SHP77 treated with DMSO at 0.1 percent for 48 hours (cell line): Measurements from ENCODE around the gene DTX2.
"Not testable (repeated sequence)": the region's sequence is repeated elsewhere in the genome, so short reads cannot be mapped to it uniquely, and the experiment has no call there.

Experiments
- DNase-seq: peaks from one replicate; lab custom pipeline; 2025; lab: John Stamatoyannopoulos, UW

DTX2 gene

GRCh38 chr7:76443846-76444245 is 17.7 kb upstream of the DTX2 start:
- DNase-seq = not testable (repeated sequence)

DNA sequence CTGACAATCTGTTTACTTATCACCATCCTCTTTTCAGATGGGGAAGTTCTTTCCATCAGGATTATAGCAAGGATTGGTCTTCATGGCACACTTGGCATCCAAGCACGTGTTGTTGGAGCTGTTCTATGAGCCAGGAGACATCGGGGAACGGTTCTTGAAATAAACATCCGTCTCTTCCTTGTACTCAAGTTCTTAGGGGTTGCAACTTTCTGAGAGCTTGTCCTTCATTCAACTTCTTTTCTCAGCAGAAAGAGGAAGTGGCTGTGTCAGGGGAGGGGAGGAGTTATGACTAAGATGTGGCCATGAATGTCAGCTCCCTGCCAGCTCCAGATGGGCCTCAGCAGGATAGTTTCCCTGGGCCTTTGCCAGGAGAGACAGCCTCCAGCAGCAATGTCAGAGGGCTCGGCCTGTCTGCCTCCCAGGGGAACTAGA is 15.9 kb upstream of the DTX2 start:
- DNase-seq = not testable (repeated sequence)

- DNase-seq = not testable (repeated sequence)
Measured at GRCh38 chr7:76457017-76457416, 4.5 kb upstream of the DTX2 start.

- not testable (repeated sequence) for DNase-seq
Measured at GRCh38 chr7:76458504-76458903, 3.0 kb upstream of the DTX2 start.

DNA sequence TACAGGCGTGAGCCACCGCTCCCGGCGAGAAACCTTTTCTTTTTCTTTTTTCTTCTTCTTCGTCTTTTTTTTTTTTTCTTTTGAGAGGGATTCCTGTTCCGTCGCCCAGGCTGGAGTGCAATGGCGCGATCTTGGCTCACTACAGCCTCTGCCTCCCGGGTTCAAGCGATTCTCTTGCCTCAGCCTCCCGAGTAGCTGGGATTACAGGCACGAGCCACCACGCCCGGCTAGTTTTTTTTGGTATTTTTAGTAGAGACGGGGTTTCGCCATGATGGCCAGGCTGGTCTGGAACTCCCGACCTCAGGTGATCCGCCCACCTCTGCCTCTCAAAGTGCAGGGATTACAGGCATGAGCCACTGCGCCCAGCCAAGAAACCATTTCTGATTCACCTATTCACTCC is 742 bp upstream of the DTX2 start:
- not testable (repeated sequence) for DNase-seq

GRCh38 chr7:76462271-76462882 is 868 bp downstream of the DTX2 start:
- not testable (repeated sequence) for DNase-seq

DNA sequence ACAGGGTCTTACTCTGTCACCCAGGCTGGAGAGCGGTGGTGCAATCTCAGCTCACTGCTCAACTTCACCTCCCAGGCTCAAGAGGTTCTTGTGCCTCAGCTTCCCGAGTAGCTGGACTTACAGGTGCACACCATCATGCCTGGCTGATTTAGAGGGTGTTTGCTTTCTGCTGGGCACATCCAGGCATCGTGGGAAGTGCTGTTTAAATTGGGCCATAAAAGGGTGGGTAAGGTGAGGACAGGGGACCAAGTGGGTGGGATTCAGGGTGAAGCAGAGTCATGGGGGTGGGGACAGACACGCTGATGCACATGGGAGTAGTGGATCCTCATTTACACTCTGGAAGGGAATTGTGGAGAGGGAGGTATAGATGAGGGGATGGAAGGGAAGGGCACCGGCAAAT is 3.5 kb downstream of the DTX2 start:
- not testable (repeated sequence) for DNase-seq

DNA sequence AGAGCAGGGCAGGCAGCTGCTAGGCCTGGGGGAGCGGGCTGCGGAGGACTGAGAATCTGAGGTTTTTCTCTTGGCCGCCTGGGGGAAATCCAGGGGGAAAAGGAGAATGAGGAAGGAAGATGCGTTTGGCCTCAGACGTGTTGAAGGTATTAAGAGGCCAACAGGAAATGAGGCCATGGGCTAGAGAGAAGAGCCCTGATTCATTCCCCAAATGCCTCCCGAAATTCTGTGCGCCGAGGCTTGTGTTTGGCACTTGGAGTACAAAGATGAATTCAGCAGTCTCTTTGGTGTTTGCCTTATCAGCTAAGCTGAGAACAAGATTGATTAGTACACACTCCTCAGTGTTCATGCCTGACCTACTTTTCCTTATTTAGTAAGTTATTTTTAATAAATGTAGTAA is 4.4 kb downstream of the DTX2 start:
- DNase-seq = not testable (repeated sequence)

DNA sequence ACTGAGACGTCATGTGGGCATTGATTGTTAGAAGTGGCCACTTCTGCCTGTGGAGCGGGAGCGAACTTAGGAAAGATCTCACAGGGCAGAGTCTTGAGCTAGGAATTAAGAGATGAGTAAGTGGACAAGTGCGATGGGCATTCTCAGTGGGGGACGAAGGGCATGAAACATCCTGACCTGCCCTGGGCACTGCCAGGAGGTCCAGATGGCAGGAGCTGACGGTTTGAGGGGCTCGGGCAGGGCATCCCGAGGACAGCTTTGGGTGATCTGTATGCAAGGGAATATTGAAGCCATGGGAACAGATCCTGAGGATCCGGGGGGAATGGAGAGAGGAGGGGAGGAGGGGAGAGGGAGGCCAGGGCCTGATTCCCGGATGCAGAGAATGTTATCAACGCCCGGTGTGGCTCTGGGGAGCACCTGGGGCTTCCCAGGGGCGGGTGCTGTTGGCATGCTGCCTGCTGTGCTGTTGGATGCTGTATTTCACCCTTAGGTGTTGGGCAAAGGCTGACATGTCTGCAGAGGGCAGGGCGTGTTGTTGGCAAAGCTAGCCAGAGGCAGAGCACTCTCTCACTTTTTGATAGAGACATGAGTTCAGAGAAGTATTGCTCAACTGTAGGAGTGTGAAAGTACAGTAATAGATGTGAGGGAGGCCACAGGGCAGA is 6.4 kb downstream of the DTX2 start:
- DNase-seq = not testable (repeated sequence)

GRCh38 chr7:76471556-76472221 is 10.2 kb downstream of the DTX2 start:
- DNase-seq = not testable (repeated sequence)

GRCh38 chr7:76473097-76473496 is 11.6 kb downstream of the DTX2 start:
- not testable (repeated sequence) for DNase-seq

GRCh38 chr7:76476280-76476679 is 14.8 kb downstream of the DTX2 start:
- not testable (repeated sequence) for DNase-seq

GRCh38 chr7:76476742-76477474 is 15.4 kb downstream of the DTX2 start:
- not testable (repeated sequence) for DNase-seq

GRCh38 chr7:76479628-76480027 is 18.1 kb downstream of the DTX2 start:
- not testable (repeated sequence) for DNase-seq

GRCh38 chr7:76480403-76481253 is 19.1 kb downstream of the DTX2 start:
- not testable (repeated sequence) for DNase-seq

DNA sequence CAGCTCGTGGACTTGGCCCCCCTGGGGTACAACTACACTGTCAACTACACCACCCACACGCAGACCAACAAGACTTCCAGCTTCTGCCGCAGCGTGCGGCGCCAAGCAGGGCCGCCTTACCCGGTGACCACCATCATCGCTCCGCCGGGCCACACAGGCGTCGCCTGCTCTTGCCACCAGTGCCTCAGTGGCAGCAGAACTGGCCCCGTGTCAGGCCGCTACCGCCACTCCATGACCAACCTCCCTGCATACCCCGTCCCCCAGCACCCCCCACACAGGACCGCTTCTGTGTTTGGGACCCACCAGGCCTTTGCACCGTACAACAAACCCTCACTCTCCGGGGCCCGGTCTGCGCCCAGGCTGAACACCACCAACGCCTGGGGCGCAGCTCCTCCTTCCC is 21.2 kb downstream of the DTX2 start:
- DNase-seq = not testable (repeated sequence)

DNA sequence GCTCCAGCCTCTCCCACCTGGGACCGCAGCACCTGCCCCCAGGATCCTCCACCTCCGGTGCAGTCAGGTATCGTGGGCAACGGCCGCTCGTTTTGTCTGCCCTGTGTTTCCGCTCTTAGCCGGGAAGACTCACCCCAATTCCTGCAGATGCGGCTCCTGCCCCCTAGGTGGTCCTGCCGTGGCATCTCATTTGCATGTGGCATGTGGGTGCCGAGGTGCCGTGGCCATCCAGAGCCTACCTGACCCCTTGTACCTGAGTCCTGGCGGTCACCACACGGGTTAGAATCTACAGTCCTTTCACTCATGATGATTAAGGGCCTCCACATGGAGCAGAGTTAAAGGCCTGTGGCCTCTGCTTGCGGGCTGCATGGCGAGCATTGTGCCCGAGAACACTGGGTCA is 21.6 kb downstream of the DTX2 start:
- not testable (repeated sequence) for DNase-seq

GRCh38 chr7:76484456-76484855 is 22.9 kb downstream of the DTX2 start:
- not testable (repeated sequence) for DNase-seq

- not testable (repeated sequence) for DNase-seq
Measured at GRCh38 chr7:76485822-76486610, 24.5 kb downstream of the DTX2 start.

DNA sequence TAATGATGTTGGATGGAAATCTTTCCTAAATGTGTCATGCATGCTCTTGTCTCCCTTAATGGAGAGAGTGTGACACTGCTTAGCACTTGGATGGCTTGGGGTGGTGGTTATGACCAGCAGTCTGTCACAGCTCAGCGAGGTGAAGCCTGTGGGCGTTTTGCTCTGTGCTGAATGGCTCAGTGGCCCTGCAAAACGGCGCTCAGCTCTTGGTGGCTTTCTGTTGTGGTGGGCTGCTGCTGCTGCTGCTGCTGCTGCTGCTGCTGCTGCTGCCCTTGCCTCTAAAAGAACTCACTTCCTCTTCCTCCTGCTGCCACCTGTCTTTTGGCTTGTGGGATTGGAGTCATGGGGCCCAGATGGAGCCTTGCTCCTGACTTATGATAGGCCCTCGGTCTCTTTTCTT is 25.1 kb downstream of the DTX2 start:
- DNase-seq = not testable (repeated sequence)

GRCh38 chr7:76487969-76488368 is 26.5 kb downstream of the DTX2 start:
- not testable (repeated sequence) for DNase-seq
